ENCODE measurements around the gene CIAO2B. TPM values are rescaled to one million over a fixed set of nuclear protein-coding genes. Genes with fewer than 3 reads are reported as not detected.

The CIAO2B gene
- polyA plus RNA-seq, 10 donors, result 71.1 to 99.3 (median 82.0) TPM

GRCh38 chr16:66890799-66891198 is 43.4 kb downstream of the CIAO2B start:
- no peak for DNase-seq

- DNase-seq, result no peak
These were observed 44.6 kb downstream of the CIAO2B start for GRCh38 chr16:66889622-66890021.

- no peak for DNase-seq
These were observed 45.3 kb downstream of the CIAO2B start for GRCh38 chr16:66888647-66889615.

GRCh38 chr16:66886914-66887313 is 47.3 kb downstream of the CIAO2B start:
- no peak for DNase-seq

GRCh38 chr16:66886321-66886720 is 47.9 kb downstream of the CIAO2B start:
- DNase-seq, result no peak

- DNase-seq, result no peak
These were observed 48.7 kb downstream of the CIAO2B start for GRCh38 chr16:66885491-66885890.

GRCh38 chr16:66882702-66883101 is 51.5 kb downstream of the CIAO2B start:
- DNase-seq, result no peak

Other genes starting within 250 kb of the CIAO2B start
- gene CMTM4, start 237.7 kb downstream of the CIAO2B start, polyA plus RNA-seq (ENCODE audit: insufficient read length in 10 of 10), result 10 to 100 TPM in 6 of 10 donors, 1 to 10 TPM in 4; 8.5 to 15.5 (median 10.8) TPM
- 100 to 1,000 TPM in 3 of 10 donors, 10 to 100 TPM in 7; 68.8 to 117 (median 89.5) TPM for gene DYNC1LI2, start 182.8 kb downstream of the CIAO2B start, polyA plus RNA-seq (ENCODE audit: insufficient read length in 10 of 10)
- gene TERB1, start 132.8 kb downstream of the CIAO2B start, polyA plus RNA-seq (ENCODE audit: insufficient read length in 10 of 10), result under 1 TPM in 2 of 10 donors, not detected in 8; 0.13 to 0.41 TPM
- 10 to 100 TPM; 36.1 to 56.3 (median 44.6) TPM for gene NAE1, start 103.4 kb downstream of the CIAO2B start, polyA plus RNA-seq (ENCODE audit: insufficient read length in 10 of 10)
- gene CA7, start 90.0 kb downstream of the CIAO2B start, polyA plus RNA-seq (ENCODE audit: insufficient read length in 10 of 10), result not detected
- gene PDP2, start 53.9 kb downstream of the CIAO2B start, polyA plus RNA-seq (ENCODE audit: insufficient read length in 10 of 10), result 1 to 10 TPM; 2.1 to 3.8 (median 2.9) TPM
- under 1 TPM in 5 of 10 donors, not detected in 5; 0.07 to 0.31 (median 0.13) TPM for gene CDH16, start 15.5 kb downstream of the CIAO2B start, polyA plus RNA-seq (ENCODE audit: insufficient read length in 10 of 10)
- 10 to 100 TPM in 1 of 10 donors, 1 to 10 TPM in 9; 2.6 to 13.1 (median 4.7) TPM for gene RRAD, start 8.9 kb downstream of the CIAO2B start, polyA plus RNA-seq (ENCODE audit: insufficient read length in 10 of 10)
- 10 to 100 TPM; 22.3 to 28.6 (median 26.0) TPM for gene CES2, start 1.1 kb upstream of the CIAO2B start, polyA plus RNA-seq (ENCODE audit: insufficient read length in 10 of 10)
- gene CES3, start 26.9 kb upstream of the CIAO2B start, polyA plus RNA-seq (ENCODE audit: insufficient read length in 10 of 10), result under 1 TPM; 0.13 to 0.42 (median 0.30) TPM
- 1 to 10 TPM; 1.5 to 7.0 (median 2.9) TPM for gene CES4A, start 54.2 kb upstream of the CIAO2B start, polyA plus RNA-seq (ENCODE audit: insufficient read length in 10 of 10)
- gene CBFB, start 94.7 kb upstream of the CIAO2B start, polyA plus RNA-seq (ENCODE audit: insufficient read length in 10 of 10), result 10 to 100 TPM; 36.8 to 59.8 (median 40.7) TPM
- gene PHAF1, start 175.5 kb upstream of the CIAO2B start, polyA plus RNA-seq (ENCODE audit: insufficient read length in 10 of 10), result 10 to 100 TPM; 15.6 to 20.5 (median 18.9) TPM
- gene B3GNT9, start 216.6 kb upstream of the CIAO2B start, polyA plus RNA-seq (ENCODE audit: insufficient read length in 10 of 10), result 10 to 100 TPM in 8 of 10 donors, 1 to 10 TPM in 2; 8.1 to 16.6 (median 11.5) TPM
- 1 to 10 TPM; 2.4 to 8.4 (median 3.6) TPM for gene TRADD, start 225.5 kb upstream of the CIAO2B start, polyA plus RNA-seq (ENCODE audit: insufficient read length in 10 of 10)
- 1 to 10 TPM in 9 of 10 donors, under 1 TPM in 1; 0.96 to 3.4 (median 2.3) TPM for gene FBXL8, start 225.6 kb upstream of the CIAO2B start, polyA plus RNA-seq (ENCODE audit: insufficient read length in 10 of 10)
- gene HSF4, start 230.3 kb upstream of the CIAO2B start, polyA plus RNA-seq (ENCODE audit: insufficient read length in 10 of 10), result 1 to 10 TPM; 1.5 to 8.6 (median 3.7) TPM
- gene NOL3, start 236.1 kb upstream of the CIAO2B start, polyA plus RNA-seq (ENCODE audit: insufficient read length in 10 of 10), result 10 to 100 TPM; 14.6 to 36.6 (median 26.6) TPM
- gene MATCAP1, start 249.6 kb upstream of the CIAO2B start, polyA plus RNA-seq (ENCODE audit: insufficient read length in 10 of 10), result 10 to 100 TPM; 12.5 to 26.5 (median 18.1) TPM

Measured in muscle of back (tissue), 11 donors.